CD4-positive, alpha-beta T cell (primary cell): Measurements from ENCODE around the gene SFTPB. TPM values are rescaled to one million over a fixed set of nuclear protein-coding genes. Genes with fewer than 3 reads are reported as not detected.
"Not testable (repeated sequence)": the region's sequence is repeated elsewhere in the genome, so short reads cannot be mapped to it uniquely, and the experiment has no call there.

Experiments used
- ATAC-seq: fragments of 200-7000 bp; cut with Tn5 transposase; one replicate; pipeline ENCODE4 v1.10.0; 2022; ENCODE audit warnings: mild to moderate bottlenecking; ENCODE audit not compliant: poor library complexity
- CTCF ChIA-PET: fragments of 350-600 bp; sonication (Branson Sonifier 250); formaldehyde crosslinking; loops from one replicate; lab custom pipeline; 2021; ENCODE audit warnings: antibody characterized with exemption, inconsistent platforms; lab: Charles Lee
- POLR2A ChIA-PET: fragments of 350-600 bp; sonication (Branson Sonifier 250); formaldehyde crosslinking; loops from one replicate; lab custom pipeline; 2021; ENCODE audit warnings: antibody characterized with exemption, inconsistent platforms; lab: Charles Lee
- DNase-seq, 14 experiments: peaks; one replicate each; pipeline ENCODE4 v3.0.0-alpha.2; 2013 to 2020; ENCODE audit warnings: mixed read lengths in 2 of 14
- H3K27ac ChIP-seq, 2 donors: one replicate each; pipeline versions ENCODE4 v1.5.1 to v1.7.0; 2013; ENCODE audit warnings: low read length in 2 of 2, low read depth in 1 of 2, mild to moderate bottlenecking in 1 of 2
- H3K27me3 ChIP-seq, 2 experiments: 1 replicate in 1 of 2; 2 replicates in 1 of 2; pipeline versions ENCODE4 v1.6.1 to v1.7.0; 2013; ENCODE audit warnings: low read length in 2 of 2, control low read depth in 1 of 2, mild to moderate bottlenecking in 1 of 2, moderate library complexity in 1 of 2; ENCODE audit not compliant: insufficient read depth in 2 of 2, control insufficient read depth in 1 of 2
- H3K36me3 ChIP-seq: one replicate; pipeline ENCODE4 v1.6.1; 2013; ENCODE audit warnings: low read length, control low read depth; ENCODE audit not compliant: insufficient read depth
- H3K4me1 ChIP-seq: one replicate; pipeline ENCODE4 v1.6.1; 2013; ENCODE audit warnings: low read length, control low read depth; ENCODE audit not compliant: insufficient read depth
- H3K4me3 ChIP-seq: one replicate; pipeline ENCODE4 v1.5.1; 2013; ENCODE audit warnings: mild to moderate bottlenecking, low read length, moderate library complexity
- H3K9me3 ChIP-seq, 2 experiments: 1 replicate in 1 of 2; 2 replicates in 1 of 2; pipeline versions ENCODE4 v1.6.1 to v1.7.0; 2013; ENCODE audit warnings: low read length in 2 of 2, mild to moderate bottlenecking in 2 of 2, control low read depth in 1 of 2, moderate library complexity in 1 of 2; ENCODE audit not compliant: control insufficient read depth in 1 of 2, insufficient read depth in 1 of 2
- H3K27ac Mint-ChIP-seq: one replicate; pipeline ENCODE4 v1.8.0; 2020; ENCODE audit warnings: mixed read lengths
- H3K27me3 Mint-ChIP-seq: one replicate; pipeline ENCODE4 v1.8.0; 2021; ENCODE audit warnings: mixed read lengths
- H3K36me3 Mint-ChIP-seq: one replicate; pipeline ENCODE4 v1.8.0; 2021; ENCODE audit warnings: low read depth, mixed read lengths
- H3K4me1 Mint-ChIP-seq: one replicate; pipeline ENCODE4 v1.8.0; 2021; ENCODE audit warnings: low read depth, mixed read lengths
- H3K4me3 Mint-ChIP-seq: one replicate; pipeline ENCODE4 v1.8.0; 2020; ENCODE audit warnings: mild to moderate bottlenecking, mixed read lengths
- H3K9me3 Mint-ChIP-seq: one replicate; pipeline ENCODE4 v1.8.0; 2020; ENCODE audit warnings: mixed read lengths
- CTCF ChIP-seq: fragments of 200-600 bp; IDR thresholded peaks from one replicate; pipeline ENCODE4 v1.8.0; 2022; ENCODE audit warnings: antibody characterized with exemption, mild to moderate bottlenecking
- intact Hi-C, 2 experiments: fragments of 100-400 bp; cut with DNase I in 1 of 2; cut with micrococcal nuclease in 1 of 2; formaldehyde crosslinking; loops; one replicate each; pipeline versions ENCODE4 v1.15.1 to v1.9.0; 2023 to 2025; cut with DNase I, micrococcal nuclease
- total RNA-seq, 174 experiments: library from RNA in 2 of 174; stranded (reverse) in 2 of 174; gene quantifications; one replicate each; pipeline ENCODE4 v1.2.3 and lab custom pipeline; 2021 to 2026

The SFTPB gene
- total RNA-seq, 2 experiments from 2014 or later = not detected

GRCh38 chr2:85673716-85674375, 5.8 kb upstream of the SFTPB start:
- H3K9me3 ChIP-seq = no peaks in the 10 kb centered on the region
- H3K27me3 Mint-ChIP-seq = no peaks in the 10 kb centered on the region
- ATAC-seq = no peak
- no peaks in the 10 kb centered on the region for H3K36me3 Mint-ChIP-seq
- H3K4me1 Mint-ChIP-seq = no peaks in the 10 kb centered on the region
- no peak overlapping the region for H3K4me3 Mint-ChIP-seq
- no peaks in the 10 kb centered on the region for H3K9me3 Mint-ChIP-seq
- H3K36me3 ChIP-seq = no peaks in the 10 kb centered on the region
- H3K4me1 ChIP-seq = peaks cover 4% of the 10 kb centered on the region
- DNase-seq = peak in 1 of 14 experiments; percentile 8
- ChIA-PET CTCF (no interaction called here), POLR2A (no interaction called here)
- no peak overlapping the region for H3K27ac Mint-ChIP-seq
- intact Hi-C loops = no loop called here
- no peak overlapping the region for H3K27ac ChIP-seq
- TF ChIP-seq CTCF = no peak
- no peaks in the 10 kb centered on the region for H3K27me3 ChIP-seq
- H3K4me3 ChIP-seq = no peak overlapping the region

- intact Hi-C loops = no loop called here
- H3K27ac Mint-ChIP-seq = no peak overlapping the region
Measured at GRCh38 chr2:85672456-85672855, 4.5 kb upstream of the SFTPB start.

GRCh38 chr2:85670416-85670815, 2.4 kb upstream of the SFTPB start:
- H3K4me3 ChIP-seq, ATAC-seq, H3K9me3 Mint-ChIP-seq, H3K4me1 Mint-ChIP-seq, DNase-seq, H3K27ac Mint-ChIP-seq, H3K36me3 Mint-ChIP-seq, H3K36me3 ChIP-seq, H3K4me1 ChIP-seq, intact Hi-C loops, POLR2A ChIA-PET, H3K9me3 ChIP-seq, H3K27me3 Mint-ChIP-seq, H3K27ac ChIP-seq, H3K4me3 Mint-ChIP-seq, CTCF ChIA-PET, H3K27me3 ChIP-seq: not testable (repeated sequence)

More at GRCh38 chr2:85672456-85672855, 4.5 kb upstream of the SFTPB start:
- H3K27me3 ChIP-seq = no peaks in the 10 kb centered on the region
- Mint-ChIP-seq H3K4me1 (no peaks in the 10 kb centered on the region), H3K9me3 (no peaks in the 10 kb centered on the region), H3K4me3 (no peak overlapping the region), H3K27me3 (no peaks in the 10 kb centered on the region), H3K36me3 (no peaks in the 10 kb centered on the region)
- no peak for TF ChIP-seq CTCF
- CTCF ChIA-PET = no interaction called here
- no peak overlapping the region for H3K4me3 ChIP-seq
- ATAC-seq (no peak), DNase-seq (no peak)
- POLR2A ChIA-PET = no interaction called here
- no peaks in the 10 kb centered on the region for H3K9me3 ChIP-seq
- H3K27ac ChIP-seq = no peak overlapping the region
- H3K36me3 ChIP-seq = no peaks in the 10 kb centered on the region
- no peaks in the 10 kb centered on the region for H3K4me1 ChIP-seq

GRCh38 chr2:85669549-85669948, 1.6 kb upstream of the SFTPB start:
- H3K9me3 Mint-ChIP-seq = no peaks in the 10 kb centered on the region
- TF ChIP-seq CTCF = no peak
- intact Hi-C loops = no loop called here
- H3K36me3 Mint-ChIP-seq = no peaks in the 10 kb centered on the region
- DNase-seq (peak in 1 of 14 experiments; percentile 17), ATAC-seq (no peak)
- H3K4me3 Mint-ChIP-seq = no peak overlapping the region
- H3K4me1 Mint-ChIP-seq = no peaks in the 10 kb centered on the region
- no peaks in the 10 kb centered on the region for H3K27me3 Mint-ChIP-seq
- no peak overlapping the region for H3K27ac Mint-ChIP-seq
- Histone ChIP-seq H3K9me3 (no peaks in the 10 kb centered on the region), H3K27me3 (no peaks in the 10 kb centered on the region), H3K36me3 (no peaks in the 10 kb centered on the region), H3K27ac (no peak overlapping the region), H3K4me1 (no peaks in the 10 kb centered on the region), H3K4me3 (no peak overlapping the region)
- CTCF ChIA-PET = no interaction called here
- POLR2A ChIA-PET = no interaction called here
